ENCODE measurements around the gene CAMK4. TPM values are rescaled to one million over a fixed set of nuclear protein-coding genes. Genes with fewer than 3 reads are reported as not detected.

Gene CAMK4
- total and polyA plus RNA-seq, 2 of the 8 experiments (the other 6 are each of a cell fraction or from before 2014, with no cell fraction given): 1.8 to 8.3 TPM

DNA sequence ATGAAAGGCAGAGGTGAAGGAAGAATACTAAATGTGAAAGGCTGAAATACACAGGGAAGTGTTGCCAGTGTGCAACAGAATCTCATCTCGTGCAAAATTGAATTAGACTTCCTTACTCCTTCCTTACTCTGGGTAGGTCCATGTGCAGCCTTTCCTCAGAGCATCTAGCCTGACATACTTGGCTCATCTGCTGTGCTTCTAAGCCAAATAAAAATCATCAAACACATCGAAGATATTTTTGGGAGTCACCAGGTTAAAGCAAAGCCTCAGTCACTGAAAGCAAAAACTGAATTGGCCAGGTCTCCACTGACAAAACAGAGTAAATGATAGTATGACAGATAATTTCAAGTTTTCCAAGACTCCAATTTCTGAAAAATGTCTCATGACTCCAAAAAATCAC lies 268.8 kb downstream of the CAMK4 start:
- no peak for FAIRE-seq
- CTCF ChIA-PET (ENCODE audit: partially characterized antibody): interaction anchor here (0.9 to 1.7 kb wide), 2 partner anchors 32 to 371 kb away, joined by 3 to 4 read pairs; no protein-coding TSS in a partner anchor
- POLR2A ChIA-PET (ENCODE audit: partially characterized antibody): no interaction called here

More for the DNA sequence above, 268.8 kb downstream of the CAMK4 start:
- Histone ChIP-seq H4K20me1 (replicated peaks in 1 of 2; ENCODE audit: control insufficient read depth in 1 of 2, insufficient read depth in 2 of 2, low read length in 2 of 2) (no peaks in the 10 kb centered on the region), H2AK5ac (ENCODE audit: low read depth, low read length) (no peak overlapping the region), H3K18ac (ENCODE audit: extremely low read depth, low read length) (no peak overlapping the region), H3K4me3 (ENCODE audit: extremely low read depth in 1 of 4, insufficient read depth in 2 of 4, low read depth in 3 of 4, low read length in 4 of 4) (no peak overlapping the region), H3K23ac (ENCODE audit: insufficient read length) (no peak overlapping the region), H3K79me1 (ENCODE audit: low read depth, low read length) (no peaks in the 10 kb centered on the region), H2BK120ac (replicated peaks; ENCODE audit: low read depth, low read length) (no peak overlapping the region), H2BK15ac (ENCODE audit: low read length) (no peak overlapping the region), H2AFZ (ENCODE audit: low read length) (no peak overlapping the region), H3K23me2 (ENCODE audit: low read depth, low read length) (no peaks in the 10 kb centered on the region), H2BK5ac (ENCODE audit: low read depth, low read length) (peak overlapping the region; percentile 62), H3K9ac (replicated peaks in 1 of 4; ENCODE audit: extremely low read depth in 1 of 4, low read depth in 3 of 4, low read length in 3 of 4) (no peak overlapping the region), H2BK12ac (ENCODE audit: low read depth, low read length) (no peak overlapping the region; the same call in 1 of the 2 replicates), H3K4me1 (replicated peaks in 1 of 4; ENCODE audit: control insufficient read depth in 3 of 4, insufficient read depth in 4 of 4, low read length in 3 of 4) (no peaks in the 10 kb centered on the region), H3K14ac (ENCODE audit: insufficient read length) (peak overlapping the region; percentile 72), H3K4ac (replicated peaks; ENCODE audit: insufficient read length, low read depth, low read length) (peak overlapping the region; percentile 57), H3K36me3 (ENCODE audit: control insufficient read depth in 2 of 4, insufficient read depth in 4 of 4, low read length in 3 of 4) (peaks cover 0 to 25% (median 0%) of the 10 kb centered on the region in 4 experiments; a peak in 2 of 8 replicates), H3K79me2 (ENCODE audit: control insufficient read depth in 1 of 2, insufficient read depth in 2 of 2, low read length in 2 of 2) (no peaks in the 10 kb centered on the region), H3K27me3 (replicated peaks in 1 of 4; ENCODE audit: control insufficient read depth in 3 of 4, extremely low read depth in 1 of 4, insufficient read depth in 3 of 4, low read length in 3 of 4) (no peaks in the 10 kb centered on the region), H3K9me3 (ENCODE audit: insufficient read depth in 2 of 2, low read depth in 1 of 2, low read length in 1 of 2) (no peaks in the 10 kb centered on the region), H4K91ac (replicated peaks; ENCODE audit: insufficient read length, low read length) (no peak overlapping the region), H4K5ac (ENCODE audit: insufficient read length, low read depth, low read length) (no peak overlapping the region), H3K56ac (replicated peaks; ENCODE audit: insufficient read length, low read depth, low read length) (no peak overlapping the region), H2BK20ac (ENCODE audit: low read length) (no peak overlapping the region), H3K4me2 (ENCODE audit: insufficient read depth in 1 of 2, low read depth in 2 of 2, low read length in 2 of 2) (no peak overlapping the region), H4K8ac (ENCODE audit: extremely low read depth, insufficient read depth, low read length) (no peak overlapping the region), H3K27ac (ENCODE audit: low read depth, low read length) (no peak overlapping the region)
- no peak for TF ChIP-seq BRCA1 (IDR thresholded peaks at IDR 0.05; ENCODE audit: low read depth, low read length)
- TF ChIP-seq CREB1 (IDR thresholded peaks at IDR 0.05): no peak
- TF ChIP-seq RBBP5 (IDR thresholded peaks at IDR 0.05; ENCODE audit: borderline replicate concordance, low read depth, low read length): no peak
- DNase-seq (ENCODE audit: low read depth in 1 of 2, low spot score in 2 of 2): no peak
- 92% methylated on average over 2 of the region's 2 CpGs; no CpG with 5 or more reads in 1 of the 2 experiments for WGBS, 2 experiments (ENCODE audit: extremely low coverage in 1 of 2, insufficient coverage in 1 of 2, insufficient read length in 1 of 2, insufficient replicate concordance in 2 of 2, low coverage in 1 of 2, low lambda C conversion rate in 2 of 2, missing lambda C conversion rate in 1 of 2)

Measured in H1 (cell line).